Kidney epithelial cell (primary cell): Measurements from ENCODE around the gene ZC3H18. TPM values are rescaled to one million over a fixed set of nuclear protein-coding genes. Genes with fewer than 3 reads are reported as not detected.

Source experiments
- DNase-seq: peaks from one replicate; pipeline ENCODE4 v3.0.0-alpha.2; 2010; ENCODE audit warnings: low read depth
- H3K27me3 ChIP-seq: 2 replicates; pipeline ENCODE4 v1.6.0; 2011; ENCODE audit warnings: low read length; ENCODE audit not compliant: control insufficient read depth, insufficient read depth
- H3K36me3 ChIP-seq: 2 replicates; pipeline ENCODE4 v1.5.1; 2011; ENCODE audit warnings: low read length; ENCODE audit not compliant: control insufficient read depth, insufficient read depth
- H3K4me3 ChIP-seq: 2 replicates; pipeline ENCODE4 v1.5.1; 2011; ENCODE audit warnings: low read depth, mild to moderate bottlenecking, control low read depth, low read length
- CTCF ChIP-seq: IDR thresholded peaks from 2 replicates; pipeline ENCODE4 v1.5.1; 2011; ENCODE audit warnings: mild to moderate bottlenecking, moderate library complexity, low read length, control low read depth, inconsistent platforms; ENCODE audit not compliant: insufficient read depth, poor library complexity, severe bottlenecking
- total RNA-seq: library from RNA; depleted of rRNA; stranded (reverse); fragments of >200 nt; gene quantifications from 2 replicates; pipeline ENCODE4 v1.2.3, GENCODE V29; 2015

ZC3H18 gene
- total RNA-seq, 1 donor from 2014 or later = 20.2 TPM

GRCh38 chr16:88635671-88636319 is 65.6 kb downstream of the ZC3H18 start:
- Histone ChIP-seq H3K36me3 (peaks cover 1% of the 10 kb centered on the region), H3K4me3 (no peak overlapping the region), H3K27me3 (peaks cover 30% of the 10 kb centered on the region)
- TF ChIP-seq CTCF = no peak
- DNase-seq = no peak

GRCh38 chr16:88636488-88637265 is 66.5 kb downstream of the ZC3H18 start:
- no peak overlapping the region for H3K4me3 ChIP-seq
- H3K36me3 ChIP-seq = peaks cover 1% of the 10 kb centered on the region
- H3K27me3 ChIP-seq = peaks cover 34% of the 10 kb centered on the region
- no peak for TF ChIP-seq CTCF
- DNase-seq = no peak

- Histone ChIP-seq H3K36me3 (no peaks in the 10 kb centered on the region), H3K27me3 (peaks cover 34% of the 10 kb centered on the region), H3K4me3 (no peak within 1 kb of the TSS)
- no peak for DNase-seq
- no peak for TF ChIP-seq CTCF
These were observed 68.4 kb downstream of the ZC3H18 start, which contains the start of gene IL17C for GRCh38 chr16:88638323-88639230. IL17C (plus strand) TSS chr16:88638572; CDS start chr16:88638642, 70 bp downstream.

GRCh38 chr16:88639231-88640038 is 69.2 kb downstream of the ZC3H18 start:
- Histone ChIP-seq H3K4me3 (no peak overlapping the region), H3K27me3 (peaks cover 34% of the 10 kb centered on the region), H3K36me3 (no peaks in the 10 kb centered on the region)
- DNase-seq = no peak
- TF ChIP-seq CTCF = no peak

- Histone ChIP-seq H3K36me3 (no peaks in the 10 kb centered on the region), H3K4me3 (no peak overlapping the region), H3K27me3 (peaks cover 34% of the 10 kb centered on the region)
- no peak for TF ChIP-seq CTCF
- no peak for DNase-seq
These were observed 69.9 kb downstream of the ZC3H18 start for GRCh38 chr16:88640039-88640495.
